Stomach smooth muscle (tissue), 2 donors: ENCODE data around the gene ZC3H6.

Experiments used
- H3K27ac ChIP-seq: one replicate; pipeline ENCODE4 v1.7.0; 2013; ENCODE audit warnings: mild to moderate bottlenecking, low read length, inconsistent platforms
- H3K27me3 ChIP-seq, 2 donors: one replicate each; pipeline ENCODE4 v1.7.0; 2013; ENCODE audit warnings: low read length in 2 of 2; ENCODE audit not compliant: insufficient read depth in 2 of 2, control insufficient read depth in 1 of 2
- H3K36me3 ChIP-seq, 2 donors: one replicate each; pipeline ENCODE4 v1.7.0; 2013; ENCODE audit warnings: low read length in 2 of 2; ENCODE audit not compliant: control insufficient read depth in 2 of 2, insufficient read depth in 2 of 2
- H3K4me1 ChIP-seq: one replicate; pipeline ENCODE4 v1.7.0; 2013; ENCODE audit warnings: low read length; ENCODE audit not compliant: control insufficient read depth, insufficient read depth
- H3K4me3 ChIP-seq, 2 donors: one replicate each; pipeline ENCODE4 v1.7.0; 2013; ENCODE audit warnings: low read length in 2 of 2
- H3K9ac ChIP-seq, 2 donors: one replicate each; pipeline ENCODE4 v1.7.0; 2013; ENCODE audit warnings: low read length in 2 of 2, mild to moderate bottlenecking in 1 of 2
- H3K9me3 ChIP-seq, 2 donors: one replicate each; pipeline ENCODE4 v1.7.0; 2013; ENCODE audit warnings: low read length in 2 of 2; ENCODE audit not compliant: control insufficient read depth in 2 of 2
- donor health status: healthy.
- donor health status: Pancreatic carcinoma.

The ZC3H6 gene, protein sequence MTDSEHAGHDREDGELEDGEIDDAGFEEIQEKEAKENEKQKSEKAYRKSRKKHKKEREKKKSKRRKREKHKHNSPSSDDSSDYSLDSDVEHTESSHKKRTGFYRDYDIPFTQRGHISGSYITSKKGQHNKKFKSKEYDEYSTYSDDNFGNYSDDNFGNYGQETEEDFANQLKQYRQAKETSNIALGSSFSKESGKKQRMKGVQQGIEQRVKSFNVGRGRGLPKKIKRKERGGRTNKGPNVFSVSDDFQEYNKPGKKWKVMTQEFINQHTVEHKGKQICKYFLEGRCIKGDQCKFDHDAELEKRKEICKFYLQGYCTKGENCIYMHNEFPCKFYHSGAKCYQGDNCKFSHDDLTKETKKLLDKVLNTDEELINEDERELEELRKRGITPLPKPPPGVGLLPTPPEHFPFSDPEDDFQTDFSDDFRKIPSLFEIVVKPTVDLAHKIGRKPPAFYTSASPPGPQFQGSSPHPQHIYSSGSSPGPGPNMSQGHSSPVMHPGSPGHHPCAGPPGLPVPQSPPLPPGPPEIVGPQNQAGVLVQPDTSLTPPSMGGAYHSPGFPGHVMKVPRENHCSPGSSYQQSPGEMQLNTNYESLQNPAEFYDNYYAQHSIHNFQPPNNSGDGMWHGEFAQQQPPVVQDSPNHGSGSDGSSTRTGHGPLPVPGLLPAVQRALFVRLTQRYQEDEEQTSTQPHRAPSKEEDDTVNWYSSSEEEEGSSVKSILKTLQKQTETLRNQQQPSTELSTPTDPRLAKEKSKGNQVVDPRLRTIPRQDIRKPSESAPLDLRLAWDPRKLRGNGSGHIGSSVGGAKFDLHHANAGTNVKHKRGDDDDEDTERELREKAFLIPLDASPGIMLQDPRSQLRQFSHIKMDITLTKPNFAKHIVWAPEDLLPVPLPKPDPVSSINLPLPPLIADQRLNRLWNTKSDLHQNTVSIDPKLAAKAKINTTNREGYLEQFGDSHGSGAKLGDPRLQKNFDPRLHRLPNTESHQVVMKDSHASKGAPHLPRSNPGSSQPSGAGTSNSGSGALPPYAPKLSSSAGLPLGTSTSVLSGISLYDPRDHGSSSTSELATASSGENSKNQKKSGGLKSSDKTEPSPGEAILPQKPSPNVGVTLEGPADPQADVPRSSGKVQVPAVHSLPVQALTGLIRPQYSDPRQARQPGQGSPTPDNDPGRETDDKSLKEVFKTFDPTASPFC

GRCh38 chr2:112275311-112275886 is at the start of gene ZC3H6:
ZC3H6 (plus strand) TSS chr2:112275597; CDS start chr2:112275995, 398 bp downstream.
- Histone ChIP-seq H3K36me3 (no peaks in the 10 kb centered on the region), H3K27ac (peak within 1 kb of the TSS; percentile 100), H3K4me3 (peak within 1 kb of the TSS; percentile 90 to 93)

DNA sequence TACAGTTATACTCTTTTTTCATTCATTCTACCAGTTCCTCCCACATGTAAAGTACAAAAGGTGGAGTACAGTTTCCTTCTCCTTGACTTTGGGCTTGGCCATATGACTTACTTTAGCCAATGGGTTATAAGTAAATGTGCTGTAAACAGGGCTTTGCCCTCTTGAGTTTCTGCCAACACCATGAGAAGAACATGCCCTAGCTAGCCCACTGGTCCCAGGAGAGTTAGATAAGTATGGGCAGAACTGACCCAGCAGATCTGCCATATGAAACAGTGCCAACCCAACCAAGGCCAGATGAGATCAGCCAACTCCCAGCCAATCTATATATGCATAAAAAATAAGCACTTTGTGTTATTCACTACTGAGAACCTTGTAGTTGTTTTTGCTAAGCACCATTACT is 46.0 kb upstream of the ZC3H6 start:
- Histone ChIP-seq H3K9ac (no peak overlapping the region), H3K4me3 (no peak overlapping the region), H3K27me3 (no peaks in the 10 kb centered on the region), H3K4me1 (no peaks in the 10 kb centered on the region), H3K36me3 (peaks cover 0 to 7% of the 10 kb centered on the region in 2 donors), H3K27ac (no peak overlapping the region), H3K9me3 (no peaks in the 10 kb centered on the region)

More at GRCh38 chr2:112275311-112275886, at the start of gene ZC3H6:
- Histone ChIP-seq H3K9ac (peak within 1 kb of the TSS; percentile 100), H3K4me1 (no peaks in the 10 kb centered on the region), H3K9me3 (no peaks in the 10 kb centered on the region), H3K27me3 (no peaks in the 10 kb centered on the region)

DNA sequence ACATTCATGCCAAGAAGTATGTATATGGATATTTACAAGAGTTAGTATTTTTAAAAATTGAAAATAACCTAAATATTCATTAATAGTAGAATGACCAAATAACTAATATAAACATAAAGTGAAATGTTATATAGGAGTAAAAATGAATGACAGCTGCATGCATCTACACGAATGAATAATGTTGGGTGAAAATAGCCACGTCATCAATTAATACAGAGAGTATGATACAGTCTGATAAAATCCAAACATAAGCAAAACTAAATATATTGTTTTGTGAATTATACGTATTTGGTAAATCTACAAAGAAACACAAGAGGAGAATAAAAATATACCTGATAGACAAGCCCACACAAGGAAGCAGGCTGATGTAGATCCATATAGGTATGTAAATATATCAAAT is 45.0 kb upstream of the ZC3H6 start:
- no peak overlapping the region for H3K9ac ChIP-seq
- H3K4me1 ChIP-seq, result no peaks in the 10 kb centered on the region
- no peak overlapping the region for H3K27ac ChIP-seq
- no peak overlapping the region for H3K4me3 ChIP-seq
- H3K9me3 ChIP-seq, result no peaks in the 10 kb centered on the region
- no peaks in the 10 kb centered on the region for H3K27me3 ChIP-seq
- peaks cover 0 to 2% of the 10 kb centered on the region in 2 donors for H3K36me3 ChIP-seq

GRCh38 chr2:112239862-112240261 is 35.5 kb upstream of the ZC3H6 start:
- no peak overlapping the region for H3K9ac ChIP-seq
- H3K9me3 ChIP-seq, result no peaks in the 10 kb centered on the region
- peaks cover 0 to 5% of the 10 kb centered on the region in 2 donors for H3K36me3 ChIP-seq
- H3K4me3 ChIP-seq, result no peak overlapping the region
- H3K4me1 ChIP-seq, result no peaks in the 10 kb centered on the region
- H3K27ac ChIP-seq, result no peak overlapping the region
- no peaks in the 10 kb centered on the region for H3K27me3 ChIP-seq

- no peak overlapping the region for H3K4me3 ChIP-seq
- no peak overlapping the region for H3K9ac ChIP-seq
- H3K27me3 ChIP-seq, result no peaks in the 10 kb centered on the region
- H3K9me3 ChIP-seq, result no peaks in the 10 kb centered on the region
- no peak overlapping the region for H3K27ac ChIP-seq
- no peaks in the 10 kb centered on the region for H3K4me1 ChIP-seq
- H3K36me3 ChIP-seq, result peaks cover under 1 to 4% of the 10 kb centered on the region in 2 donors
These were observed 33.0 kb upstream of the ZC3H6 start for GRCh38 chr2:112242384-112242783.

- no peak overlapping the region for H3K27ac ChIP-seq
- no peak overlapping the region for H3K9ac ChIP-seq
- H3K9me3 ChIP-seq, result no peaks in the 10 kb centered on the region
- no peaks in the 10 kb centered on the region for H3K27me3 ChIP-seq
- peaks cover 3 to 9% of the 10 kb centered on the region in 2 donors for H3K36me3 ChIP-seq
- H3K4me1 ChIP-seq, result no peaks in the 10 kb centered on the region
- H3K4me3 ChIP-seq, result no peak overlapping the region
These were observed 32.2 kb upstream of the ZC3H6 start for GRCh38 chr2:112243233-112243632.

- H3K27ac ChIP-seq, result no peak overlapping the region
- no peaks in the 10 kb centered on the region for H3K27me3 ChIP-seq
- H3K4me3 ChIP-seq, result no peak overlapping the region
- no peaks in the 10 kb centered on the region for H3K4me1 ChIP-seq
- no peaks in the 10 kb centered on the region for H3K9me3 ChIP-seq
- peaks cover 5 to 9% of the 10 kb centered on the region in 2 donors for H3K36me3 ChIP-seq
- no peak overlapping the region for H3K9ac ChIP-seq
These were observed 30.5 kb upstream of the ZC3H6 start for GRCh38 chr2:112244854-112245253.

- H3K4me3 ChIP-seq, result no peak overlapping the region
- H3K9ac ChIP-seq, result no peak overlapping the region
- no peaks in the 10 kb centered on the region for H3K4me1 ChIP-seq
- H3K36me3 ChIP-seq, result peaks cover 5% of the 10 kb centered on the region in 2 donors
- H3K9me3 ChIP-seq, result no peaks in the 10 kb centered on the region
- H3K27me3 ChIP-seq, result no peaks in the 10 kb centered on the region
- H3K27ac ChIP-seq, result no peak overlapping the region
These were observed 24.1 kb upstream of the ZC3H6 start for GRCh38 chr2:112251271-112251670.

DNA sequence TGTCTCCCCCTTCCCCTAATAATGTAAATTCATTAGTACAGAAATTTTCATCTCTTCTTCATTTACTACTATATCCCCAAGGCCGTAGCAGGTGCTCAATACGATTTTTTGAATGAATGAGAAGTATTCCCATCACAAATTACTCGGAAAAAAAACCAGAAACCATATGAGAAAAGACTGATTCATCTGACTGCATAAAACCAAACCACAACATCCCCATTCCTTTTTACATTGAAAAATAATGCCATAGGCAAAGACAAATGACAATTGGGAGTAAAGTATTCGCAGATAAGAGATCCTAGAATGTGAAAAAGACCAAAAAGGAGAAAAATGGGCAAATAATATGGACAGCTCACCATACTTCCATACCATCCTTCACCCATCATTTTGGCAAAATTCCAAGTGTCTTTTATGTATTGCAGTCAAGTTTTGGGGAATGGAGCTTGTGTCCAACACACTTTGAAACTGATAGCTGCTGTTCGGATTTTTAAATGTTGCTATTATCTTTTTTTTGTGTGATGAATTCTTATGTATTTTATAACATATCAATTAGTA is 22.1 kb upstream of the ZC3H6 start:
- Histone ChIP-seq H3K4me3 (no peak overlapping the region), H3K9ac (no peak overlapping the region), H3K36me3 (peaks cover 0 to 2% of the 10 kb centered on the region in 2 donors), H3K27me3 (no peaks in the 10 kb centered on the region), H3K4me1 (no peaks in the 10 kb centered on the region), H3K27ac (no peak overlapping the region), H3K9me3 (no peaks in the 10 kb centered on the region)
